ENCODE results near the gene TNRC6B. TPM values are rescaled to one million over a fixed set of nuclear protein-coding genes. Genes with fewer than 3 reads are reported as not detected.

The TNRC6B gene
- total and polyA plus RNA-seq, 2 donors (not counting 1 experiment from before 2014, with no cell fraction given) = 5.7 to 17.8 TPM

- H3K4me1 ChIP-seq (ENCODE audit: control insufficient read depth, extremely low read depth, insufficient read depth, low read length) = no peaks in the 10 kb centered on the region
- H2AFZ ChIP-seq (ENCODE audit: low read length) = no peak overlapping the region
- H3K79me2 ChIP-seq (ENCODE audit: control insufficient read depth, insufficient read depth, low read length) = peaks cover 6% of the 10 kb centered on the region
- no peak overlapping the region for H3K4me3 ChIP-seq (replicated peaks in 1 of 4; ENCODE audit: control extremely low read depth in 1 of 4, insufficient read depth in 1 of 4, low read depth in 3 of 4, low read length in 4 of 4)
- DNase-seq (ENCODE audit: low read depth in 2 of 2) = no peak
- H3K9ac ChIP-seq (ENCODE audit: insufficient read depth, low read length) = no peak overlapping the region
- H3K9me3 ChIP-seq (ENCODE audit: control insufficient read depth, insufficient read depth, low read depth, low read length) = no peaks in the 10 kb centered on the region
- no peaks in the 10 kb centered on the region for H3K27me3 ChIP-seq (ENCODE audit: control insufficient read depth, insufficient read depth, low read length)
- H3K27ac ChIP-seq (ENCODE audit: insufficient read depth, low read length) = no peak overlapping the region
- H4K20me1 ChIP-seq (ENCODE audit: control insufficient read depth, extremely low read depth, insufficient read depth, low read length) = no peaks in the 10 kb centered on the region
- TF ChIP-seq EZH2 (IDR thresholded peaks at IDR 0.05; ENCODE audit: low read length, missing control alignments) (no peak), CTCF (conservative IDR thresholded peaks at IDR 0.05 in 1 of 2, IDR thresholded peaks at IDR 0.05 in 1 of 2; ENCODE audit: low read depth in 1 of 2, low read length in 2 of 2) (no peak)
- H3K4me2 ChIP-seq (ENCODE audit: extremely low read depth, insufficient read depth, low read length) = no peak overlapping the region
- no peaks in the 10 kb centered on the region for H3K36me3 ChIP-seq (ENCODE audit: control insufficient read depth, insufficient read depth, low read length)
Measured at GRCh38 chr22:40232624-40233023, 54.9 kb downstream of the TNRC6B start.

- Histone ChIP-seq H3K4me3 (replicated peaks in 1 of 4; ENCODE audit: control extremely low read depth in 1 of 4, insufficient read depth in 1 of 4, low read depth in 3 of 4, low read length in 4 of 4) (no peak overlapping the region), H4K20me1 (ENCODE audit: control insufficient read depth, extremely low read depth, insufficient read depth, low read length) (no peaks in the 10 kb centered on the region), H3K27me3 (ENCODE audit: control insufficient read depth, insufficient read depth, low read length) (no peaks in the 10 kb centered on the region), H3K4me2 (ENCODE audit: extremely low read depth, insufficient read depth, low read length) (no peak overlapping the region), H3K27ac (ENCODE audit: insufficient read depth, low read length) (no peak overlapping the region), H3K9me3 (ENCODE audit: control insufficient read depth, insufficient read depth, low read depth, low read length) (no peaks in the 10 kb centered on the region), H3K36me3 (ENCODE audit: control insufficient read depth, insufficient read depth, low read length) (no peaks in the 10 kb centered on the region), H3K79me2 (ENCODE audit: control insufficient read depth, insufficient read depth, low read length) (peaks cover 11% of the 10 kb centered on the region), H3K9ac (ENCODE audit: insufficient read depth, low read length) (no peak overlapping the region), H2AFZ (ENCODE audit: low read length) (no peak overlapping the region), H3K4me1 (ENCODE audit: control insufficient read depth, extremely low read depth, insufficient read depth, low read length) (peaks cover 6% of the 10 kb centered on the region)
- TF ChIP-seq EZH2 (IDR thresholded peaks at IDR 0.05; ENCODE audit: low read length, missing control alignments) (no peak), CTCF (conservative IDR thresholded peaks at IDR 0.05 in 1 of 2, IDR thresholded peaks at IDR 0.05 in 1 of 2; ENCODE audit: low read depth in 1 of 2, low read length in 2 of 2) (no peak)
- DNase-seq (ENCODE audit: low read depth in 2 of 2) = no peak
Measured at GRCh38 chr22:40233886-40234285, 56.2 kb downstream of the TNRC6B start.

GRCh38 chr22:40234658-40235057 lies 56.9 kb downstream of the TNRC6B start:
- Histone ChIP-seq H2AFZ (ENCODE audit: low read length) (no peak overlapping the region), H3K9me3 (ENCODE audit: control insufficient read depth, insufficient read depth, low read depth, low read length) (no peaks in the 10 kb centered on the region), H3K4me1 (ENCODE audit: control insufficient read depth, extremely low read depth, insufficient read depth, low read length) (peaks cover 6% of the 10 kb centered on the region), H3K27me3 (ENCODE audit: control insufficient read depth, insufficient read depth, low read length) (no peaks in the 10 kb centered on the region), H3K4me2 (ENCODE audit: extremely low read depth, insufficient read depth, low read length) (no peak overlapping the region), H3K27ac (ENCODE audit: insufficient read depth, low read length) (no peak overlapping the region), H3K4me3 (replicated peaks in 1 of 4; ENCODE audit: control extremely low read depth in 1 of 4, insufficient read depth in 1 of 4, low read depth in 3 of 4, low read length in 4 of 4) (no peak overlapping the region), H3K79me2 (ENCODE audit: control insufficient read depth, insufficient read depth, low read length) (peaks cover 11% of the 10 kb centered on the region), H4K20me1 (ENCODE audit: control insufficient read depth, extremely low read depth, insufficient read depth, low read length) (no peaks in the 10 kb centered on the region), H3K9ac (ENCODE audit: insufficient read depth, low read length) (no peak overlapping the region), H3K36me3 (ENCODE audit: control insufficient read depth, insufficient read depth, low read length) (no peaks in the 10 kb centered on the region)
- DNase-seq (ENCODE audit: low read depth in 2 of 2) = no peak
- TF ChIP-seq EZH2 (IDR thresholded peaks at IDR 0.05; ENCODE audit: low read length, missing control alignments) = no peak
- no peak for TF ChIP-seq CTCF (conservative IDR thresholded peaks at IDR 0.05 in 1 of 2, IDR thresholded peaks at IDR 0.05 in 1 of 2; ENCODE audit: low read depth in 1 of 2, low read length in 2 of 2)

All from fibroblast of lung (primary cell).